Uterus (tissue), 4 donors: ENCODE results near the gene GRAMD1A. TPM values are rescaled to one million over a fixed set of nuclear protein-coding genes. Genes with fewer than 3 reads are reported as not detected.

Experiments
- DNase-seq, 2 donors: peaks; one replicate each; pipeline ENCODE4 v3.0.0-alpha.2; 2019 to 2020
- H3K27ac ChIP-seq, 2 donors: fragments of 200-600 bp; sonication (generic); 1 replicate in 1 of 2; 2 replicates in 1 of 2; pipeline ENCODE4 v1.5.1; 2016 to 2018
- H3K27me3 ChIP-seq, 2 donors: fragments of 200-600 bp; sonication (generic); one replicate each; pipeline ENCODE4 v1.5.1; 2018 to 2019; ENCODE audit warnings: control low read depth in 1 of 2
- H3K36me3 ChIP-seq, 2 donors: fragments of 200-600 bp; sonication (generic); one replicate each; pipeline ENCODE4 v1.5.1; 2019; ENCODE audit warnings: control low read depth in 1 of 2
- H3K4me1 ChIP-seq, 2 donors: fragments of 200-600 bp; sonication (generic); one replicate each; pipeline ENCODE4 v1.5.1; 2018 to 2019; ENCODE audit warnings: control low read depth in 1 of 2
- H3K4me3 ChIP-seq, 2 donors: fragments of 200-600 bp; sonication (generic); 1 replicate in 1 of 2; 2 replicates in 1 of 2; pipeline ENCODE4 v1.5.1; 2018 to 2019; ENCODE audit warnings: mild to moderate bottlenecking in 1 of 2
- H3K9me3 ChIP-seq, 2 donors: fragments of 200-600 bp; sonication (generic); one replicate each; pipeline ENCODE4 v1.5.1; 2019; ENCODE audit warnings: control low read depth in 1 of 2
- POLR2A ChIP-seq, 2 donors: fragments of 450-650 bp; IDR thresholded peaks; one replicate each; pipeline ENCODE4 v1.6.1; 2016; ENCODE audit warnings: antibody characterized with exemption in 2 of 2, mild to moderate bottlenecking in 1 of 2, moderate library complexity in 1 of 2
- intact Hi-C: fragments of 100-400 bp; cut with DNase I; formaldehyde crosslinking; loops from one replicate; pipeline ENCODE4 v1.15.1; 2023; ENCODE audit warnings: low total_unique reads
- total RNA-seq, 4 donors: library from RNA; depleted of rRNA in 3 of 4; stranded (reverse); fragments of >200 nt in 3 of 4; gene quantifications; one replicate each; pipeline versions ENCODE4 v1.1.0 to v1.2.4, GENCODE V29; 2014 to 2023
- TF ChIP-seq, protein P1 (sequence below), 4 experiments: fragments of 200-600 bp in 2 of 4; fragments of 450-650 bp in 2 of 4; sonication (generic) in 2 of 4; IDR thresholded peaks; one replicate each; pipeline ENCODE4 v1.5.1; 2016 to 2019; ENCODE audit warnings: antibody characterized with exemption in 4 of 4, mild to moderate bottlenecking in 2 of 4, moderate library complexity in 1 of 4
- donor health status: DM: yes; HTN: yes; CAD: no.

GRAMD1A gene
- total RNA-seq, 4 donors from 2014 or later, result 40.0 to 89.8 (median 52.2) TPM

DNA sequence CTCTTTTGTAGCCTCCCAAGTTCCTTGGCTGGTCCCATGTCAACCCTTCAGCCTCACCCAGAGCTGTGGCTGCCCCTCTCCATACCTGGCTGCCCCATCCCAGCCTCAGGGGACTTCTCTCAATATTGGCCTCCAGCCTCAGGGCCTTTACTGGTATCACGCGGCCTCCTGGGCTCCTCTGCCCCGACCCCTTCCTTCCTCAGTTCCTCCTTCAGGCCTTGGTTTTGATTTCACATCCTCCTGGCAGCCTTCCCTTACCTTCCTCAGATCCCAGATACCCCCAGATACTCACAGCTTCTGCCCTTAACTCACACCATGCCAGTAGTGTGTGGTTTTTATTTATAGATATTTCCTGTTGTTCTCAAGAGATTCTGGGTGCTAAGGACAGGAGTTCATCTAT, 17.4 kb downstream of the GRAMD1A start:
- no peaks in the 10 kb centered on the region for H3K9me3 ChIP-seq
- H3K27me3 ChIP-seq, result no peaks in the 10 kb centered on the region
- H3K4me3 ChIP-seq, result no peak overlapping the region
- peaks cover 0 to 6% of the 10 kb centered on the region in 2 donors for H3K4me1 ChIP-seq
- intact Hi-C loops, result no loop called here
- no peak for DNase-seq
- H3K27ac ChIP-seq, result no peak overlapping the region
- no peaks in the 10 kb centered on the region for H3K36me3 ChIP-seq
- TF ChIP-seq, protein P1, sequence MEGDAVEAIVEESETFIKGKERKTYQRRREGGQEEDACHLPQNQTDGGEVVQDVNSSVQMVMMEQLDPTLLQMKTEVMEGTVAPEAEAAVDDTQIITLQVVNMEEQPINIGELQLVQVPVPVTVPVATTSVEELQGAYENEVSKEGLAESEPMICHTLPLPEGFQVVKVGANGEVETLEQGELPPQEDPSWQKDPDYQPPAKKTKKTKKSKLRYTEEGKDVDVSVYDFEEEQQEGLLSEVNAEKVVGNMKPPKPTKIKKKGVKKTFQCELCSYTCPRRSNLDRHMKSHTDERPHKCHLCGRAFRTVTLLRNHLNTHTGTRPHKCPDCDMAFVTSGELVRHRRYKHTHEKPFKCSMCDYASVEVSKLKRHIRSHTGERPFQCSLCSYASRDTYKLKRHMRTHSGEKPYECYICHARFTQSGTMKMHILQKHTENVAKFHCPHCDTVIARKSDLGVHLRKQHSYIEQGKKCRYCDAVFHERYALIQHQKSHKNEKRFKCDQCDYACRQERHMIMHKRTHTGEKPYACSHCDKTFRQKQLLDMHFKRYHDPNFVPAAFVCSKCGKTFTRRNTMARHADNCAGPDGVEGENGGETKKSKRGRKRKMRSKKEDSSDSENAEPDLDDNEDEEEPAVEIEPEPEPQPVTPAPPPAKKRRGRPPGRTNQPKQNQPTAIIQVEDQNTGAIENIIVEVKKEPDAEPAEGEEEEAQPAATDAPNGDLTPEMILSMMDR (IDR thresholded peaks at IDR 0.05), result no peak
- no peak for TF ChIP-seq POLR2A (IDR thresholded peaks at IDR 0.05)

DNA sequence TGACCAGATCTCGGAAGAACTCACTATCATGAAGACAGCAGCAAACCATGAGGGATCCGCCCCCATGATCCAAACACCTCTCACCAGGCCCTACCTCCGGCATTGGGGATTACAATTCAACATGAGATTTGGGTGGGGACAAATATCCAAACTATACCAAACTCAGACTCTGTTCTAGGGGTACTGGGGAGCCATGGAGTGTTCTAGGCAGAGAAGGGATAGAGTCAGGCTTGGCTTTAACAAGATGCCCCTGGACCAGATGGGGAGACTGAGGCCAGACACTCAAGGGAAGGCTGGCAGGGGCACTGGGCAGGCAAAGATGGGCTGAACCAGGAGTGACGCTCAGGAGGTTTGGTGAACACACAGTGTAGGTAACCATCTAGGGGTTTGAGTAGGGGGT, 18.3 kb downstream of the GRAMD1A start:
- H3K9me3 ChIP-seq, result no peaks in the 10 kb centered on the region
- H3K4me1 ChIP-seq, result no peaks in the 10 kb centered on the region
- DNase-seq, result no peak
- intact Hi-C loops, result no loop called here
- H3K4me3 ChIP-seq, result no peak overlapping the region
- no peaks in the 10 kb centered on the region for H3K36me3 ChIP-seq
- H3K27ac ChIP-seq, result no peak overlapping the region
- H3K27me3 ChIP-seq, result no peaks in the 10 kb centered on the region
- TF ChIP-seq POLR2A (IDR thresholded peaks at IDR 0.05), result no peak
- TF ChIP-seq, protein P1 (IDR thresholded peaks at IDR 0.05), result no peak

GRCh38 chr19:35019144-35019543, 19.0 kb downstream of the GRAMD1A start:
- no peaks in the 10 kb centered on the region for H3K36me3 ChIP-seq
- TF ChIP-seq POLR2A (IDR thresholded peaks at IDR 0.05), result no peak
- TF ChIP-seq, protein P1 (IDR thresholded peaks at IDR 0.05), result no peak

DNA sequence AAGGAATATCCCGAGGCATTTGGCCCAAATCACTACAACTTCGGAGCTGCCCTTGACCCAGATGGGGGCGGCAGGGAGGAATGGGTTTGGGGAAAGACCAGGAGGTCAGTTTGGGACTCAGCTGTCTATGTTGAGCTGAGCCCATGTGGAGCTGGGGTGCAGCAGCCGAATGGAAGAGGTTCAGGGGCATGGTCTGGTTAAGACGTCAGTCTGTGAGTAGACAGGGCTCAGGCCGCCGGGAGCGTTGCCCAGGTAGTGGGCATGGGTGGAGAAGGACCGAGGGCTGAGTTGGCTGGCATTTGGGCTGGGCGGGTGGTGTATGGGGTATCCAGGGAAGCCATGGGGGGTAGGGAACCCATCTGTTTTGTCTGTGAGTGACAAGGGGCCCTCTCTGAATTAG, 20.9 kb downstream of the GRAMD1A start:
- intact Hi-C loops, result no loop called here

More at GRCh38 chr19:35019144-35019543, 19.0 kb downstream of the GRAMD1A start:
- H3K4me1 ChIP-seq, result no peaks in the 10 kb centered on the region
- no peak overlapping the region for H3K27ac ChIP-seq
- no peak overlapping the region for H3K4me3 ChIP-seq
- no peaks in the 10 kb centered on the region for H3K27me3 ChIP-seq
- no peaks in the 10 kb centered on the region for H3K9me3 ChIP-seq
- intact Hi-C loops, result no loop called here
- no peak for DNase-seq

GRCh38 chr19:35021596-35021995, 21.5 kb downstream of the GRAMD1A start:
- DNase-seq, result no peak
- no peak for TF ChIP-seq POLR2A (IDR thresholded peaks at IDR 0.05)
- TF ChIP-seq, protein P1 (IDR thresholded peaks at IDR 0.05), result no peak
- H3K4me1 ChIP-seq, result no peaks in the 10 kb centered on the region
- no peak overlapping the region for H3K27ac ChIP-seq
- no peaks in the 10 kb centered on the region for H3K27me3 ChIP-seq
- intact Hi-C loops, result no loop called here
- no peak overlapping the region for H3K4me3 ChIP-seq
- H3K36me3 ChIP-seq, result no peaks in the 10 kb centered on the region
- no peaks in the 10 kb centered on the region for H3K9me3 ChIP-seq

More for the DNA sequence above, 20.9 kb downstream of the GRAMD1A start:
- Histone ChIP-seq H3K4me3 (no peak overlapping the region), H3K36me3 (no peaks in the 10 kb centered on the region), H3K4me1 (no peaks in the 10 kb centered on the region), H3K27me3 (no peaks in the 10 kb centered on the region), H3K9me3 (no peaks in the 10 kb centered on the region), H3K27ac (no peak overlapping the region)
- no peak for TF ChIP-seq POLR2A (IDR thresholded peaks at IDR 0.05)
- TF ChIP-seq, protein P1 (IDR thresholded peaks at IDR 0.05), result no peak
- DNase-seq, result no peak
